HG02885 (cell line): ENCODE results near the gene COL11A2.

ENCODE experiments used
- ATAC-seq: cut with Tn5 transposase; IDR thresholded peaks from one replicate; pipeline ENCODE4 v1.9.1; 2021; ENCODE audit warnings: mild to moderate bottlenecking; ENCODE audit not compliant: unreplicated experiment, poor library complexity

COL11A2 gene

DNA sequence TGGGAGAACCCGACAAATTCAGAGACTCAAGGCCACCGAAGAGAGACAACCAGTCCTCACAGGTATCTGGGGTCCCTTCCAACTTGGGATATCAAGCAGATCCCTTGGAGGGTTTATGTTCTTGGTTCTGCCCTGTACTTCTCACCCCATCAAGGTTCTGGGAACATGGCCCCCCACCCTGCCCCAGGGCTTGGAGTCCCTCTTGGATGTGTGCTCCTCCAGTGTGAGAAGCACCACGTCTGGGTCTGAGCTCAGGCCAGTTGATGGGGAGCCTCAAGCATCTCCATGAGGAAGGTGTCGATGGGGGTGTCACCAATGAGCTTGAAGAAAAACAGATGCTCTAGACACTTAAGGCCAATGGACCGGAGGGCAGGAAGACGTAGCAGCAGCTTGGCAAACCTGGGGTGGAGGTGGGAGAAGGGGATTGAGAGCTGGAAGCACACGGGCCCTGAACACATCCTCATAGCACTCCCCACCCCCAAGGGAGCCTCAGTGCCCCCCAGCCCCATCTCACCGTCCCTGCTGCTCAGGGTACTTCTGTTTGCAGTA is 2.2 kb upstream of the COL11A2 start:
- ATAC-seq = no peak

DNA sequence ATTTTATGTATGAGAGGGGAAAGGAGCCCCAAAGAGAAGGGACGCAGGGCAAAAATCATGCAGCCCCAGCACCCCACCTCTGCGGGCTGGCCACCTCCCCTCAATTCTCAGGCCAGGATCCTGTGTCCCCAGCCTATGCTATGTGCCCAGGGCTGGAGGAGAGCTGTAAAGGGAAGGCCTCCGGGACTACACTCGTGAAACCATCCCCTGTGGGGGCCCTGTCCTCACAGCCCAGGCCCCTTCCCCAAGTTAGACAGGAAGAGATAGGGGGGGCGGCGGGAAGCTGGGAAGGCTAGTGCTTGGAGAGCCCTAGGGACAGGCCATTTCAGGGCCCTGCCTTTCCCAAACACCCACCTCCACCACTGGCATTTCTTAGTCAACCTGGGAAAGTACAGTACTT is 1.4 kb upstream of the COL11A2 start:
- no peak for ATAC-seq

DNA sequence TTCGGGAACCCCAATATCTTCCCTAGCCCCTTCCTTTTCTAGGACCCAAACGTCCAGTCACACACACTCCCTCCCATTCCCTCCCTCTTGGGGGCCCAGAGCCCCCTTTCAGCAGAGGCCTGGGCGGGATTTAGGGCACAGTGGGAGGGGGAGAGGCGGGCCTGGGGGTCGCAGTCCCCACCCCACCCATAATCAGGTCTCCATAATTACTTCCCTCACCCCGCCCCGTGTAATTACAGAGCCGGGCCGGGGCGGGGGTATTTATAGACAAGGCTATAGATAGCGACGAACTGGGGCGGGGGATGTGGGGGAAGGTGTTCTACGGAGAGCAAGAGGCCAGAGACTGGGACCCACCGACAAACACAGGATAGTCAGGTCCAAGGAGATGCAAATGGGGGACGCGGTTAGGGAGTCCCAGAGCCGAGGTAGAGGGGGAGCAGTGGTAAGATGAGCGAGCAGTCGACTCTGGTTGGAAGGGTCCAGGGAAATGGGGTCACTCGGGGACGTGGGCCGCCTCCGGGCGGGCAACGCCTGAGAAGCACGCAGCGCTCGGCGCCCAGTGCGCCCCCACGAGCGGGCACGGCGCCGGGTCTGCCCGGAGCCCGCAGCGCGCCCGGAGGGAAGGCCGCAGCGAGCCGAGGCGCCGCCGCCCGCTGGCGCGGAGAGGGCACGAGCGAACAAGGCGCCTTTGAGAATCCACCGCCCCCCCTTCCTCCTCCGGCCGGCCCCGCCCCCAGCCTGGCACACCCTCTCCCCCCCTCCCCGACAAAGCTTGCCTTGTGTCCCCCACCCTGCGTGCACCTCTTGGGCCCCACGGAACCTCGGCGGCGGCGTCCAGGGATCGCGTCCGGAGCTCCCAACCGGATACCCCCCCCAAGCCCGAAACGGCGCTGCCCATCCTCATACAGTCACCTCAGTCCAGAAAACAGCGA is 670 bp upstream of the COL11A2 start:
- no peak for ATAC-seq

DNA sequence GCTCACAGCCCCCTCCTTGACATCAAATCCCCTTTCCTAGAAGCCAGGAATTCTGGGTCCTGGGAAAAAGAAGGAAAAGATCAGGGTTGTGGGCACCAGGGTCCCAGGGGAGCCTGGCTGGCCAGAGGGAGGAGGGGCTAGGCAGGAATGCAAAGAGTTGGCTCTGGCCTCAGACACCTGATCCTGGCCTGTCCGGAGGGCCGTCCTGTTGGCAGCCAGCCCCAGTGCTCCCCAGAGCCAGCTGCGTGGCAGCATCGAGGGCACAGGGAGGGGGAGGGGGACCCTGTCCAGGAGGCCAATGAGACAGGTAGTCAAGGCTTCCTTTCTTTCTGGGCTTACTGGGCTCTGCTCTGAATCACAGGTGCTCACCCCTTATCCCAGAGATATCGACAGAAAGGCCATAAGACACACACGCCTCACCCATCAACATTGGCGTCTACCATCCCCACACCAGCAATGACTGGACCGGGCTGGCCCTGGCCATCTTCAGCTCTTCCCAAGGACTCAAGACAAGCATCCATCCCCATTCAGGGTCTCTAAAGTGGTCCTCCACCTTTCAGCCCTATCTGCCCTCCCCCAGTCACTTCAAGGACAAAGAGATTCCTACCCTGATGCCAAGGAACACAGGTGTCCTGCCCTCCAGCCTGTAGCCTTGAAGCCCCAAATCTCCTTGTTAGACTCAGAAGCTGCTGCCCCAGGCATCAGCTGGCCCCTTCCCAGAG is 723 bp downstream of the COL11A2 start:
- no peak for ATAC-seq

DNA sequence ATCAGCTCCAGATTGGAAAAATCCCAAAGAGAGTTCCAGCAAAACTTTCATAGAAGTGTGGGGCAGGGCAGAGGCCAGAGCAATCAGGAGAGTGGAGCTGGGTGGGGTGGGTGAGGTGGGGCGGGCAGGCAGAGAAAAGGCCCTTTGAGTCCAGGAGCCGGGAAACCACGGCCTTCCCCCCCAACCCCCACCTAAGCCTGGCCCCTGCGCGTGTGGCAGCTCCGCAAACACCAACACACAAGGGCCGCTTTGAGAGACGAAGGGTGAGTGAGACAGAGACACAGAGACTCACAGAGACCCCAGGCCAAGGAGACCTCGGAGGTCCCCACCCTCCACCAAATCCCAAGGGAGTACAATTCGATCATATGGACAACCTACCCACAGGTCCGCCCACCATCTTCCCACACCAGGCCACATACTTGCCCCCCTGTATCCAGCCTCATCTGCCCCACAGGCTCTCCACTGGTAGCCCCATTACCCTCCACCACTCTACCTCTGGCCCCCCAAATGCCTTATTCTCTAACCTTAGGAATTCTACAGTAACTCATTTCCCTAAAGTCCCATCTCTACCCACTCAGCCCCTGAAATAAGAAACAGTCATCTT is 1.7 kb downstream of the COL11A2 start:
- no peak for ATAC-seq

DNA sequence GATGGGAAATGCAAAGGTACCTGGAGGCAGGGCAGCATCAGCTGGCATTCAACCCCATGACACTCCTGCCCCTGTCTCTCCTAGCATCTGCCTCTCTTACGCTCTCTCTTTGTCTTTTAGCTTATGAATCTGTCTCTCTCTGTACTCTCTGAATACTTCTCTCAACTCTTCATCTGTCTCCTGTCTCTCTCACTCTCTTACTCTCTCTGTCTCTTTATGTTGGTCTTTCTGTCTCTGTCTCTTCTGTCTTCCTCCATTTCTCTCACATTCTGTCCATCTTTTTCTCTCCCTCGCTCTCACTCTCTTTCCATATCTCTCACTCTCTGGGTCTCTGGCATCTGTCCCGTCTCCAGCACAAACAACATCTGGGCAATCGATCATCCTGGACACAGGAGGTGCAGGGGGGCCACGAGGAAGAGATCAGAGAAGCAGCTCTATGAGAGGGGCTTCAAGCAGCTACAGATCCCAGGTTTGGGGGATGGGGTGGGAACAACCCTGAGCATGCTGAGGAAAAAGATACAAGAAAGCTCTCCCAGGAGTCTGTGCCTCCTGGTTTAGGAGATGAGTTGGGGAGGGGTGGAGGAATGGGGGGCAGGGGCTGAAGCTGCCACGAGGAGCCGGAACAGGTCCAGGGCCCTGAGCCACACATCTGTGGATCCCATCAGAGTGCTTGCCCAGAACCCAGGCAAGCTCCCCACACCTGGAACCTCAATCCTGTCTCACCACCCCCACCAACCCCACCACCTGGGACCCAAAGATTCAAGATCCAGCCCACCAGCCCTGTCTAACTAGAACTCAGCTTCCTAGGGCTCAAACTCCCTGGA is 2.4 kb downstream of the COL11A2 start:
- ATAC-seq = no peak

DNA sequence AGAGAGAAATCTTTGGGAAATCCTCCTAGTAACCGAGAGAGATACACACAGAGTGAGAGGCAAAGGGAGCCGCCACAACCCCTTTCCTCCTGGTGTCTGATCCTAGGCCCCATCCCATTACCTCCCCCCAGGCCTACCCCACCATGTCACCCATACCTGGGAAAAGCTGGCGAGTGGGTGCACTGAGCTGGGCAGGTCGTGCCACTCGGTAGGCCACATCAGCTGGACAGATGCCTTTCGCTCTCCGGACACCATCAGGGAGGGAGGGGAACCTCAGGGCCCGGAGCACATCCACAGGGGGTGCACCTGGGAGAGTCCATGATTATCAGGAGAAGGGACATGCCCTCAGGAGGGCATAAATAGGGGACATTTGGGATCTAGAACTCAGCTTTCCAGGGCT is 3.1 kb downstream of the COL11A2 start:
- no peak for ATAC-seq

DNA sequence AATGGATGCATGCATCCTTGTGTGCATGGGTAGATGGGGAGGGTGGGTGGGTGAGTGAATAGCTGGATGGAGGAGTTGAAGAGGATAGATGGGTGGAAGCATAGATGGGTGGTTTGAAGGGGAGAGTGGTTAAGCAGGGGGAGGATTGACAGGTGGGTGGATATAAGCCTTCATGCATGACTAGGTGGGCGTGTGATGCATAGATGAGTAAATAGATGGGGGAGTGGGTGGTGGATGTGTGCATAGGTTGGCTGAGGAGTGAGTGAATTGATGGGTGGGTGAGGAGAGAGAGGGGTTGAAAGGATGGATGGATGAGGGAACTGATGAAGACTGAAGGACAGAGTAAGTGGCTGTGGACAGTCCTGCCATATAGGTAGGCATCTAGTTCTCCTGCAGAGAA is 4.5 kb downstream of the COL11A2 start:
- no peak for ATAC-seq

DNA sequence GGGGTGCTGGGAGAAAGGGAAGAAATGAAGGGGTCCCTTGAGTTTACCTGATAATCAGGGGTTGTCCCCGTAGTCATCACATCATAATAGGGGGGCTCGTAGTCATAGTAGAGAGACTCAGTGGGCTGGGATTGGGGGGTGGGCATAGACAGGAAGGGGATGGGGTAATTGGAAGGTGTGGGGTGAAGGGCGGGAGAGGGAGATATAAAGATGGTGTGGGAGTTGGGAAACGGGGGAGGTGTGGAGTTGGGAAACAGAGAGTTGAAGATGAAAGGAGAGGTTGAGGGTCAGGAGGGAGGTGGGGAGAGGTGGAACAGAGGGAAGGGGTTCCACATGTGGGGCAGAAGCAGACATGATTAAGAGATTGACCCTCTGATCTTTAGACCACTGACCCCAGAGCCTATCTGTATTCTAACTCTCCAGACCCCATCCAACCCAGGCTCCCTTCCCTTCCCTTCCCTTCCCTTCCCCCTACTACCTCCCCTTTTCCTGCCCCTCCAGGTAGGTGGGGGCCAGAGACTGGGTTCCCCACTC is 6.5 kb downstream of the COL11A2 start:
- no peak for ATAC-seq

DNA sequence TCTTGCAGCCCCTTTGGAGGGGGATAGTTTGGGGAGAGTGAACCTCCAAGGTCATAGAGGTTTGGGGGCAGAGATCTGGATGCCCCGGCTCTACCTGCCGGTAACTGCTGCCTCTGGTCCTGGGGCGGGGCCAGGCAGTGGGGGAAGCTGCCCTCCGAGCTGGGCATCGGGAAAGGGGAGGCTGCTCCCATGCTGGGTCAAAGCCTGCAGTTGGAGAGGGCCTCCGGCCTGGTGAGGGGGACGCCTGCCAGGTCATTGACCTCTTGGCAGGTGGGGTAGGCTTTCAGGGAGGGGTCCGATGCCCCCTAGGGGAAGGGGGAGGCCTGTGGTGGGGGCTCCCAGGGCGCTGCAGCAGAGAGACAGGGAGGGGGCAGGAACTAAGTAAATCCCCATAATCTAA is 7.1 kb downstream of the COL11A2 start:
- ATAC-seq = no peak

DNA sequence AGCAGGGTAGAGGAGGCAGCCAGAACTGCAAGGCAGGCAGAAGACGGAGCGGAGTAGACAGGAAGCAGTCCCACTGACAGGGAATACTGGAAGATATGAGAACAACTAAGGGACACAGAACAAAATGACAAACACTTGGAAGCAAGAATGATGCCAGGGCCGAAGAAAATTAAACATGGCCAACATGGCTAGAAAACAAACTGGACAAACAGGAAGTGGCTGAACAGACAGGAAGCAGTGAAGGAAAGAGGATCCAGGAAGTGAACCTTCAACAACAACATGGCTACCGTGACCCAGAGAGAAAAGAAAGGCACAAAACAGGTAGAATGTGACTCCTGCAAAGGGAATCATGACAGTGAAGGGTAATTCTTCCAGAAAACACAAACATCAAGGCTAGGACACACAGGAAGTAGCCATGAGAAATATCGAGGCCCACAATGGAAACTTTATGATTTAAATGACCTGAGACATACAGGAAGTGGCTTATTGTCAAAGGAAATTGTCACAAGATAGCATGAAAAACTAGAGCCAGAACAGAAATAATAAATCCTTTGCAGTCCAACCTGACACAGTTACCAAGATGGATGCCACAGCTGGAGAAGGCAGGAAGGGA is 9.1 kb downstream of the COL11A2 start:
- no peak for ATAC-seq

DNA sequence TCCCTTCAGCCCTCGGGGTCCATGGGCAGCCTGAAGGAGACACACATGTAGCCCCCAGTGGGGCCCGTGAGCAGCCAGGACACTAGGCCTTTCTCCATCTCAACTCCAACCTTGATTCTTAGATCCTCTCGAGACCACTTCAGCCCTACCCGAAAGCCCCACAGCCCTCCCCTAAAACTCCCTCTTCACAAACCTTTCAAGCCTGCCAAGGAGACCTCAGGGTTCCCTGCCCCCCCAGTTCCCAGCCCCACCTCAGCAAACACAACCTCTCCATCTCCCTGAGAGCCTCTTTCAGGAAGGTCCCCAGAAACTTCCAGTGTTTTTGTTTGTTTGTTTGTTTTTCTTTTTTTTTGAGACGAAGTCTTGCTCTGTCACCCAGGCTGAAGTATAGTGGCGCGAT is 11.1 kb downstream of the COL11A2 start:
- no peak for ATAC-seq

DNA sequence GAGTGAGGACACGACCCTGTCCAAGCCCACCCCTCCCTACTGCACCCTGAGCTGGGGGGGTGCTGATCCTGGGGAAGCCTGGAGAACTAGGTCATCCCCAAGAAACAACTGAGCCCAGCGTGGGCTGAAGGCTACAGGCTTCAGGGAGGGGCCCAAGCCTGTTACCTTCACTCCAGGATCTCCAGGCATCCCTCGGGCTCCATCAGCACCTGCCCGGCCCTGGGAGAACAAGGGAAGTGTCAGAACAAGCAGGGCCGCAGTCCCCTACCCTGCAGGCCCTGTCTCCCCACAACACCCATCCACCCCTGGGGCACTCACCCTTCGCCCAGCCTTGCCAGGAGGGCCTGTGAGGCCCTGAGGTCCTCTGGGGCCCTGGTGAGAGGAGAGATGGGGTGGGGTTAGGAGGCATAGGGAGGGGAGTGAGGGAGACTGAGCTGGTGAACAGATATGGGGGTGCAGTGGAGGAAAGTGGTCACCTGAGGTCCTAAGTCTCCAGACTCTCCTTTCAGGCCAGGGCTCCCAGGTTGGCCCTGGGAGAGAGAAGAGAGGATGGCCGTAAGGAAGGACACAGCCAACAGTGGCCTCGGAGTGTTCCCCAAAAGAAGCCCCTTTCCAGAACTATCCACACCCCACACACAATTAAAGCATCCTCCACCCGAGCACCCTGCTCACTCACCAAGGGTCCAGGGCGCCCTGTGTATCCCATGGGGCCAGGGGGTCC is 13.4 kb downstream of the COL11A2 start:
- no peak for ATAC-seq

DNA sequence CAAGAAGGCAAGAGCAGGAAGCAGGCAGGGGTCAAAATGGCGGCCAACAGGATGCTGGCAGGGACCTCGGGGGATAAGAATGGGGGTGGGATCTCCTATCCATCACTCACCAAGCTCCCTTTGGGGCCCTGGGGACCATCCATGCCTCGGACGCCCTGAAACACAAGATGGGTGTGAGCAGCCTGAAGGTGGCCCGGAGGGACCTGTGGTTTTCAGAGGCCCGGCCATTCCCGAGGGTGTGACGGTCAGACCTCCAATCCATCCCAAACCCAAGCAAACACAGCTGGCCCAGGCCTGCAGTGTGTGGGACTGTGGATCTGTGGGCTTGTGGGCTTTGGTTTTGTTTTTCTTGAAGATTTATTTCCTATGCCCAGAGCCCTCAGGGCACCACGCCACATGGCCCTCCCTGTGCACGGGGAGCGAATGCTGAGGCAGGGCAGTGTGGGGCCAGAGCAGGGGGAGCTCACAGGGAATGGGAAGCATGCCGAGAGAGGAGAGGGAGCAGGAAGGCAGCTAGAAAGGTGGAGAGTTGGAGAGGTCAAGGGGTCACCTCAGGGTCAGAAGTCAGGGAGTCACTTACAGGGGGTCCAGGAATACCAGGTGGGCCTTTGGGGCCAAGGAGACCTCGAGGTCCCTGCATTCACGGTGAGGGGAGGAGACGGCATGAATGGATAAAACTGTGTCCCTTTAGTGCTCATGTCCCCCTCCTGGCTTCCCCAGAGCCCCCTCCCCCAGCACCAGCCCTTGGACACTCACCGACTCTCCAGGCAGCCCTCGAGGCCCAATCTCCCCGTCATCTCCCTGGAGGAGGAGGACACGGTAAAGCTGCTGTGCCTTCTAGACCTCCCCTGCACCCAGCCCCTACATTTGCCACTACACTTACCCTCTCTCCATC is 14.5 kb downstream of the COL11A2 start:
- no peak for ATAC-seq

DNA sequence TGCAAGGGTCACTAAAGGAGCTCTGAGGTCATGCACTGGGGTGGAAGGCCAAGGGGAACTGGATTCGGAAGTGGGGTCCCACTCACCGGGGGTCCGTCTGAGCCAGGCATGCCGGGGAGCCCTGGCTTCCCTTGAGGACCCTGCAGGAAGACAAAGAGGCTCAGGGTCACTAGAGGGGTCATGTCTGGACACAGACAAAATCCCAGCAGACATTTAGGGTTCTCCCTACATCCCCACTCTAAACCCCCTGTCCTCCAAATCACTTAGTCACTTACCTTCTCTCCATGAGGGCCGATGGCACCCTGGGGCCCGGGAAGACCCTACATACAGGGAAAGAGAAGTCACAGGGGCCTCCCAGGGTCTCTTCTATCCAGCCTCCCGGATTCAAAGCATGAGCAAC is 15.4 kb downstream of the COL11A2 start:
- ATAC-seq = no peak

DNA sequence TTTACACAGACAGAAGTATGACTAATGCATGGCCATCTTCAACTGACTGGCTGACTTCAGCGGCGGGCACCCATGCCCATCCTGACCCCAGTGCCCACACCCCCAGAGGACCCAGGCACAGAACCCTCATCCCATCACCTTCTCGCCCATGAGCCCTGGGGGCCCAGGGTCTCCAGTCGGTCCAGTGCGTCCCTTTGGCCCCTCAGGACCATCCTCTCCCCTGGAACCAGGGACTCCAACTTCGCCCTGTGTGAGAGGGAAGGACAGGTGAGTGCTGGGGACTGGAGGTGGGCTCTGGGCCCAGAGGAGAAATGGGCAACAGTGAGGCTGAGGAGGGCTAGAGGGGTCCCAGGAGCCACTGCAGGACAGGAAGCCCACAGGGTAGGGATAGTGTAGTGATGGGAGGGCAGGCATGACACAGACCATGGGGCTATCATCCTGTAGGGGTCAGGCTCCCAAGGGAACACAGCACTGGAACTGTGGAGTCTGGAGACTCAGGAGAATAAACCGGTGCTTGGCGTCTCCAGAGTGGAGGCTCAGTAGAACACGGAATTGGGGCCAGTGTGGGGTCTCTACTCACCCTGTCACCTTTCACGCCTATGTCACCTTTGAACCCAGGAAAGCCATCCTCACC is 16.7 kb downstream of the COL11A2 start:
- no peak for ATAC-seq

DNA sequence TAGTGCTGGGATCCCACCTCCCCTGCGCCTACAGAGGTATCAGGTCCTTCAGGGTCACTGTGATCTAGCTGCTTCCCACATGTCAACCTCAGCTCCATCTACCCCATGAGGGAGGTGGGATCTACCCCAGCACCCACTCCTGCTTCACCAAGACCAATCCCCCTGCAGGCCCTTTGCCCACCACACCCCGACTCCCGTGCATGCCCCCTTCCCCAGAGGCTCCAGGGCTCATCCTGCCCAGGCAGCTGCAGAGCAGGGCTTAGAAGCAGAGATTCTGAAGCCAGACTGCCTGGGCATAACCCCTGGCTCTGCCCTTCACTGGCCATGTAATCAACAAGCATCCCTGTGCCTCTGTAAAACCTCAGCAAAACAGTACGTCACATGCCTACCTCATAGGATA is 17.5 kb downstream of the COL11A2 start:
- no peak for ATAC-seq
